ENCODE data around the gene POLG2.
"Not testable (repeated sequence)": the region's sequence is repeated elsewhere in the genome, so short reads cannot be mapped to it uniquely, and the experiment has no call there.

The POLG2 gene

DNA sequence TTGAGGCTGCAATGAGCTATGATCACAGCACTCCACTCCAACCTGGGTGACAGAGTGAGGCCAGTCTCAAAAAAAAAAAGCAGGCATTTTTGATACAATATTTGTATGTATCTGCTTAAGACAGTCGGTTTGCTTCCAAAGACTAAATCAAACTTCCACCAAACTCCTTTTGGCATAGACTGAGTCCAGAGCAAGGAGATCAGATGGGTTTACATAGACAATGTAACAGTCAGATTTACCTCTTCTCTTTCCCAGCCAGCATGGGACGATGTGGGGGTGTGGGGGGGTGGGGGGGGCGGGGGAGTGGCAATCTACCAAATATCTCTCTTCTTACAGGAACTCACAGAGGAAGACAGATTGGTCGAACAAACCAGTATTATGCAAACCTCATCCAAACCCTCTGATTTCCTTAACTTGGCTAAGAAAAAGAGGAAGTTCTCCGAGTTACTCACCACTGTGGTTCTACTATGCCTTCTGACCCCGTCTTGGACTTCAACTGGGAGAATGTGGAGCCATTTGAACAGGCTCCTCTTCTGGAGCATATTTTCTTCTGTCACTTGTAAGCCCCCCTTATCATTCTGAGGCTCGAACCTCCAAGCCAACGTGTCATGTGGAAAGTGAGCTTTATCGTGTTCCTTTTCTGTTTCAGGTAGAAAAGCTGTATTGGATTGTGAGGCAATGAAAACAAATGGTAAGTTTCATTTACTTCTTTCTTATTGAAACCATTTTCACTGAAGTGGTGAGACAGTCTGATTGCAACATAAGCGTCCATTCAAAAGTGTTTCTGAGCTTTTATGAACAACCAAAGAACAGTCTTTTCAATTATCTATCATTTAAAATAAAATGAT is 48.0 kb downstream of the POLG2 start, which contains the start of gene MILR1:
MILR1 (plus strand) TSS at position 451 of the 848 bp plus-strand sequence; CDS start at position 505, 54 bp downstream.
- no peaks in the 10 kb centered on the region for H3K36me3 Mint-ChIP-seq (ENCODE audit: low read depth)
- DNase-seq: no peak
- peaks cover 8% of the 10 kb centered on the region for H3K4me1 Mint-ChIP-seq (ENCODE audit: low read depth)
- H3K4me3 Mint-ChIP-seq: no peak within 1 kb of the TSS
- no peak within 1 kb of the TSS for H3K27ac Mint-ChIP-seq
- no peaks in the 10 kb centered on the region for H3K27me3 Mint-ChIP-seq
- no peaks in the 10 kb centered on the region for H3K9me3 Mint-ChIP-seq

- Mint-ChIP-seq H3K9me3 (no peaks in the 10 kb centered on the region), H3K27ac (no peak overlapping the region), H3K4me3 (no peak overlapping the region), H3K36me3 (ENCODE audit: low read depth) (no peaks in the 10 kb centered on the region), H3K4me1 (ENCODE audit: low read depth) (peaks cover 14% of the 10 kb centered on the region), H3K27me3 (no peaks in the 10 kb centered on the region)
- DNase-seq: no peak
These were observed 49.3 kb downstream of the POLG2 start for GRCh38 chr17:64447526-64447925.

- H3K27ac Mint-ChIP-seq: no peak overlapping the region
- peaks cover 5% of the 10 kb centered on the region for H3K36me3 Mint-ChIP-seq (ENCODE audit: low read depth)
- no peaks in the 10 kb centered on the region for H3K27me3 Mint-ChIP-seq
- H3K4me1 Mint-ChIP-seq (ENCODE audit: low read depth): peaks cover 21% of the 10 kb centered on the region
- H3K9me3 Mint-ChIP-seq: peaks cover 8% of the 10 kb centered on the region
- H3K4me3 Mint-ChIP-seq: no peak overlapping the region
- no peak for DNase-seq
These were observed 53.6 kb downstream of the POLG2 start for GRCh38 chr17:64443086-64443760.

- no peak for DNase-seq
- H3K36me3 Mint-ChIP-seq (ENCODE audit: low read depth): peaks cover 5% of the 10 kb centered on the region
- H3K27ac Mint-ChIP-seq: peak overlapping the region; percentile 80
- H3K4me3 Mint-ChIP-seq: no peak overlapping the region
- H3K27me3 Mint-ChIP-seq: no peaks in the 10 kb centered on the region
- H3K9me3 Mint-ChIP-seq: peaks cover 14% of the 10 kb centered on the region
- H3K4me1 Mint-ChIP-seq (ENCODE audit: low read depth): peaks cover 21% of the 10 kb centered on the region
These were observed 54.3 kb downstream of the POLG2 start for GRCh38 chr17:64442541-64442971.

GRCh38 chr17:64441772-64442540 is 54.9 kb downstream of the POLG2 start:
- peak; percentile 48 for DNase-seq
- Mint-ChIP-seq H3K4me3 (peak overlapping the region; percentile 50), H3K27me3 (no peaks in the 10 kb centered on the region), H3K27ac (peak overlapping the region; percentile 80), H3K36me3 (ENCODE audit: low read depth) (peaks cover 5% of the 10 kb centered on the region), H3K4me1 (ENCODE audit: low read depth) (peaks cover 21% of the 10 kb centered on the region), H3K9me3 (peaks cover 20% of the 10 kb centered on the region)

DNA sequence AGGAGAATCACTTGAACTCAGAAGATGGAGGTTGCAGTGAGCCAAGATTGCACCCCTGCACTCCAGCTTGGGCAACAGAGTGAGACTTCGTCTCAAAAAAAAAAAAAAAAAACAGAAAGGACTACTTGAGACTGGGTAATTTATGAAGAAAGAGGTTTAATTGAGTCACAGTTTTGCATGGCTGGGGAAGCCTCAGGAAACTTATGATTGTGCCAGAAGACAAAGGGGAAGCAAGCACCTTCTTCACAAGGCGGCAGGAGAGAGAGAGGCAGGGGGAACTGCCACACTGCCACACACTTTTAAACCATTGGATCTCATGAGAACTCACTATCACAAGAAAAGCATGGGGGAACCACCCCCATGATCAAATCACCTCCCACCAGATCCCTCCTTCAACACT is 56.9 kb downstream of the POLG2 start:
- H3K36me3 Mint-ChIP-seq (ENCODE audit: low read depth): peaks cover 5% of the 10 kb centered on the region
- no peak overlapping the region for H3K27ac Mint-ChIP-seq
- H3K4me3 Mint-ChIP-seq: no peak overlapping the region
- peaks cover 21% of the 10 kb centered on the region for H3K4me1 Mint-ChIP-seq (ENCODE audit: low read depth)
- DNase-seq: no peak
- no peaks in the 10 kb centered on the region for H3K27me3 Mint-ChIP-seq
- peaks cover 22% of the 10 kb centered on the region for H3K9me3 Mint-ChIP-seq

DNA sequence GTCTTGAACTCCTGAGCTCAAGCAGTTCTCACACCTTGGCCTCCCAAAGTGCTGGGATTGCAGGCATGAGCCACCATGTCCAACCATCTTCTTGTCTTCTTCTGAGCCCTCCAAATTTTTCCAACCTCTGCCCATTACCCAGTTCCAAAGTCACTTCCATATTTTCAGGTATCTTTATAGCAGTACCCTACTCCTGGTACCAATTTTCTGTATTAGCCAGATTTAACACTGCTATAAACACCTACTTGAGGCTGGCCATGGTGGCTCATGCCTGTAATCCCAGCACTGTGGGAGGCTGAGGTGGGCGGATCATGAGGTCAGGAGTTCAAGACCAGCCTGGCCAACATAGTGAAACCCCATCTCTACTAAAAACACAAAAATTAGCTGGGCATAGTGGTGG is 57.3 kb downstream of the POLG2 start:
- Mint-ChIP-seq H3K9me3 (peaks cover 22% of the 10 kb centered on the region), H3K4me1 (ENCODE audit: low read depth) (peaks cover 21% of the 10 kb centered on the region)
- not testable (repeated sequence) for H3K27ac Mint-ChIP-seq; H3K4me3 Mint-ChIP-seq; H3K27me3 Mint-ChIP-seq; DNase-seq; H3K36me3 Mint-ChIP-seq (ENCODE audit: low read depth)

DNA sequence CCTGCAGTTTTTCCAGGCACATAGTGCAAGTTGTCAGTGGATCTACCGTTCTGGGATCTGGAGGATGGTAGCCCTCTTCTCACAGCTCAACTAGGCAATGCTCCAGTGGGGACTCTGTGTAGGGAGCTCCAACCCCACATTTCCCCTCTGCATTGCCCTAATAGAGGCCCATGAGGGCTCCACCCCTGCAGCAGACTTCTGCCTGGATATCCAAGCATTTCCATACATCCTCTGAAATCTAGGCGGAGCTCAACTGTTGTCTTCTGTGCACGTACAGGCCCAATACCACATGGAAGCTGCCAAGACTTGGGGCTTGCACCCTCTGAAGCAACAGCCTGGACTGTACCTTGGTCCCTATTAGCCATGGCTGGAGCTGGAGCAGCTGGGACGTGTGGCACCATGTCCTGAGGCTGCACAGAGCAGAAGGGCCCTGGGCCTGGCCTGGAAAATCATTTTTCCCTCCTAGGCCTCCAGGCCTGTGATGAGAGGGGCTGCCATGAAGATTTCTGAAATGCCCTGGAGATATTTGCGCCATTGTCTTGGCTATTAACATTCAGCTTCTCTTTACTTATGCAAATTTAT is 58.8 kb downstream of the POLG2 start:
- H3K9me3 Mint-ChIP-seq: peaks cover 22% of the 10 kb centered on the region
- H3K4me3 Mint-ChIP-seq: no peak overlapping the region
- H3K36me3 Mint-ChIP-seq (ENCODE audit: low read depth): peaks cover 5% of the 10 kb centered on the region
- H3K4me1 Mint-ChIP-seq (ENCODE audit: low read depth): peaks cover 18% of the 10 kb centered on the region
- DNase-seq: no peak
- H3K27me3 Mint-ChIP-seq: no peaks in the 10 kb centered on the region
- no peak overlapping the region for H3K27ac Mint-ChIP-seq

- Mint-ChIP-seq H3K4me3 (no peak overlapping the region), H3K4me1 (ENCODE audit: low read depth) (no peaks in the 10 kb centered on the region), H3K27me3 (no peaks in the 10 kb centered on the region), H3K27ac (no peak overlapping the region), H3K9me3 (no peaks in the 10 kb centered on the region), H3K36me3 (ENCODE audit: low read depth) (no peaks in the 10 kb centered on the region)
- DNase-seq: no peak
These were observed 65.3 kb downstream of the POLG2 start for GRCh38 chr17:64431534-64431933.

DNA sequence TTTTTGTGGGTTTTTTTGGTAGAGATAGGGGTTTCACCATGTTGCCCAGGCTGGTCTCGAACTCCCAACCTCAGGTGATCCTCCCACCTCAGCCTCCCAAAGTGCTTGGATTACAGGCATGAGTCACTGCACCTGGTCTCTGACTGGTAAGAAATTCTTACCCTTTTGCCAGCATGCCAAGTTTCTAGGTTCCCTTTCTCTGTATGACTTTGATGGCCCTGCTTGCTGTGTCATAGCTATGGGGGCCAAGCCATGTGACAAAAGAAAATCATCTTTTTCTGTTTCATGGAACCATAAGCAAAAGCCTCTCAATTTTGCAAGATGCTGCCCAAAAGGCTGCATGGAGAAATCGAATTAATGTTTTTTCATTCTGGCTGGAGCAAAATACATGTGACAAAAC is 66.8 kb downstream of the POLG2 start:
- not testable (repeated sequence) for H3K4me1 Mint-ChIP-seq (ENCODE audit: low read depth); H3K27me3 Mint-ChIP-seq; H3K27ac Mint-ChIP-seq; H3K36me3 Mint-ChIP-seq (ENCODE audit: low read depth); H3K4me3 Mint-ChIP-seq; H3K9me3 Mint-ChIP-seq; DNase-seq

DNA sequence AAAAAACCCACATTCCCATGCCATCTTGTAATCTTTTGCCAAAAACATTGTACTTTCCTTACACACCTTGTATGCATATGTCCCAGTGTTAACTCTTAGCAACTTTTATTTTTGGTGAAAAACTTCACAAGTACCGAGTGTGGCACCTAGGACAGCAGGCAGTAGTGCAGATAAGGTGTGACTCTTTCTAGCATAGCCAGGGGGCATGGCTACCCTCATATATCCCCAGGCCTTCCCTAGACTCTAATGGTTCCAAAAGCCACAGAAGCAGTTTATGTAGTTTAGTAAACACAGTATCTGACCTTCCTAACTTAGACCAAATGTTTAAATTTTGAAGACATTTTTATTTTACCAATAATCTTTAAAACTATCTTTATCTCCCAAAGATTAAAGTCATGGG is 68.4 kb downstream of the POLG2 start:
- no peaks in the 10 kb centered on the region for H3K27me3 Mint-ChIP-seq
- no peak overlapping the region for H3K4me3 Mint-ChIP-seq

More for the DNA sequence above, 68.4 kb downstream of the POLG2 start:
- H3K9me3 Mint-ChIP-seq: no peaks in the 10 kb centered on the region
- no peaks in the 10 kb centered on the region for H3K4me1 Mint-ChIP-seq (ENCODE audit: low read depth)
- H3K27ac Mint-ChIP-seq: no peak overlapping the region
- no peak for DNase-seq
- no peaks in the 10 kb centered on the region for H3K36me3 Mint-ChIP-seq (ENCODE audit: low read depth)

Measured in activated T-cell treated with anti-CD3 and anti-CD28 coated beads, Interleukin-2, amount 50 U/mL, for 24 hours (primary cell).